Anterior cingulate cortex (tissue), 58 donors: Measurements from ENCODE around the gene PLCB4.

Source experiments
- DNase-seq, 58 donors: peaks; one replicate each; lab custom pipeline; 2025; lab: John Stamatoyannopoulos, UW

PLCB4 gene

GRCh38 chr20:9212735-9213134 is 143.8 kb downstream of the PLCB4 start:
- DNase-seq = no peak

GRCh38 chr20:9214685-9215084 is 145.8 kb downstream of the PLCB4 start:
- DNase-seq = no peak

GRCh38 chr20:9215539-9215938 is 146.7 kb downstream of the PLCB4 start:
- DNase-seq = no peak

- DNase-seq = no peak
Measured at GRCh38 chr20:9218531-9218961, 149.7 kb downstream of the PLCB4 start.

GRCh38 chr20:9220874-9221547 is 152.1 kb downstream of the PLCB4 start:
- peak in 2 of 58 donors; percentile 2 to 7 for DNase-seq

GRCh38 chr20:9223296-9223695 is 154.4 kb downstream of the PLCB4 start:
- DNase-seq = no peak

- no peak for DNase-seq
Measured at GRCh38 chr20:9225879-9226278, 157.0 kb downstream of the PLCB4 start.

GRCh38 chr20:9227896-9228615 is 159.2 kb downstream of the PLCB4 start:
- DNase-seq = no peak

GRCh38 chr20:9228774-9229450 is 160.0 kb downstream of the PLCB4 start:
- DNase-seq = no peak

GRCh38 chr20:9230406-9230805 is 161.5 kb downstream of the PLCB4 start:
- no peak for DNase-seq

- DNase-seq = no peak
Measured at GRCh38 chr20:9233804-9234203, 164.9 kb downstream of the PLCB4 start.

- no peak for DNase-seq
Measured at GRCh38 chr20:9235518-9235917, 166.6 kb downstream of the PLCB4 start.

GRCh38 chr20:9236458-9236857 is 167.6 kb downstream of the PLCB4 start:
- no peak for DNase-seq

- no peak for DNase-seq
Measured at GRCh38 chr20:9241232-9241692, 172.4 kb downstream of the PLCB4 start.

GRCh38 chr20:9241721-9242427 is 173.0 kb downstream of the PLCB4 start:
- DNase-seq = no peak

GRCh38 chr20:9243986-9244385 is 175.1 kb downstream of the PLCB4 start:
- DNase-seq = no peak

- no peak for DNase-seq
Measured at GRCh38 chr20:9244811-9245210, 175.9 kb downstream of the PLCB4 start.

- no peak for DNase-seq
Measured at GRCh38 chr20:9246731-9247130, 177.8 kb downstream of the PLCB4 start.

GRCh38 chr20:9250511-9250910 is 181.6 kb downstream of the PLCB4 start:
- no peak for DNase-seq

- no peak for DNase-seq
Measured at GRCh38 chr20:9253006-9253539, 184.2 kb downstream of the PLCB4 start.

- no peak for DNase-seq
Measured at GRCh38 chr20:9255171-9255570, 186.3 kb downstream of the PLCB4 start.
